ENCODE results near the gene MOAP1.
"Not testable (repeated sequence)": the region's sequence is repeated elsewhere in the genome, so short reads cannot be mapped to it uniquely, and the experiment has no call there.

MOAP1 gene

GRCh38 chr14:93183596-93184317, 940 bp downstream of the MOAP1 start:
- no peak for FAIRE-seq

- no peak for FAIRE-seq
Observed at GRCh38 chr14:93175492-93175891, 9.2 kb downstream of the MOAP1 start.

GRCh38 chr14:93174731-93175130, 10.0 kb downstream of the MOAP1 start:
- not testable (repeated sequence) for FAIRE-seq

- FAIRE-seq, result no peak
Observed at GRCh38 chr14:93173943-93174395, 10.7 kb downstream of the MOAP1 start.

GRCh38 chr14:93171376-93171775, 13.3 kb downstream of the MOAP1 start:
- no peak for FAIRE-seq

- not testable (repeated sequence) for FAIRE-seq
Observed at GRCh38 chr14:93170141-93170540, 14.6 kb downstream of the MOAP1 start.

GRCh38 chr14:93169619-93170018, 15.1 kb downstream of the MOAP1 start:
- FAIRE-seq, result not testable (repeated sequence)

- not testable (repeated sequence) for FAIRE-seq
Observed at GRCh38 chr14:93168610-93169009, 16.1 kb downstream of the MOAP1 start.

- FAIRE-seq, result not testable (repeated sequence)
Observed at GRCh38 chr14:93165271-93166265, 19.1 kb downstream of the MOAP1 start.

- FAIRE-seq, result no peak
Observed at GRCh38 chr14:93163564-93163963, 21.1 kb downstream of the MOAP1 start.

- FAIRE-seq, result no peak
Observed at GRCh38 chr14:93161411-93161940, 23.2 kb downstream of the MOAP1 start.

GRCh38 chr14:93160353-93160801, 24.3 kb downstream of the MOAP1 start:
- no peak for FAIRE-seq

- not testable (repeated sequence) for FAIRE-seq
Observed at GRCh38 chr14:93159625-93160352, 24.9 kb downstream of the MOAP1 start.

- FAIRE-seq, result not testable (repeated sequence)
Observed at GRCh38 chr14:93158349-93158748, 26.3 kb downstream of the MOAP1 start.

GRCh38 chr14:93156693-93157369, 27.9 kb downstream of the MOAP1 start:
- FAIRE-seq, result no peak

GRCh38 chr14:93155667-93156066, 29.0 kb downstream of the MOAP1 start:
- no peak for FAIRE-seq

GRCh38 chr14:93153121-93153520, 31.6 kb downstream of the MOAP1 start:
- no peak for FAIRE-seq

GRCh38 chr14:93150227-93151208, 34.2 kb downstream of the MOAP1 start:
- no peak for FAIRE-seq

- no peak for FAIRE-seq
Observed at GRCh38 chr14:93148979-93149378, 35.7 kb downstream of the MOAP1 start.

GRCh38 chr14:93146119-93146518, 38.6 kb downstream of the MOAP1 start:
- no peak for FAIRE-seq
